Immature natural killer cell (primary cell): Measurements from ENCODE around the gene SUSD5. TPM values are rescaled to one million over a fixed set of nuclear protein-coding genes. Genes with fewer than 3 reads are reported as not detected.

Experiments
- DNase-seq, 3 donors: peaks; one replicate each; pipeline ENCODE4 v3.0.0; 2022; ENCODE audit warnings: mixed read lengths in 1 of 3
- H3K27ac Mint-ChIP-seq, 6 donors: one replicate each; pipeline ENCODE4 v1.8.0; 2020; ENCODE audit warnings: mixed read lengths in 6 of 6, mild to moderate bottlenecking in 5 of 6, inconsistent platforms in 4 of 6, moderate library complexity in 3 of 6
- H3K27me3 Mint-ChIP-seq, 3 donors: one replicate each; pipeline ENCODE4 v1.8.0; 2020 to 2021; ENCODE audit warnings: low read depth in 3 of 3, mild to moderate bottlenecking in 3 of 3, mixed read lengths in 3 of 3, moderate library complexity in 3 of 3, inconsistent platforms in 1 of 3
- H3K36me3 Mint-ChIP-seq, 3 donors: one replicate each; pipeline ENCODE4 v1.8.0; 2020; ENCODE audit warnings: mixed read lengths in 3 of 3, inconsistent platforms in 2 of 3, mild to moderate bottlenecking in 2 of 3
- H3K4me1 Mint-ChIP-seq, 2 donors: one replicate each; pipeline ENCODE4 v1.8.0; 2020; ENCODE audit warnings: inconsistent platforms in 2 of 2, mild to moderate bottlenecking in 2 of 2, mixed read lengths in 2 of 2, moderate library complexity in 1 of 2
- H3K4me3 Mint-ChIP-seq, 5 donors: one replicate each; pipeline ENCODE4 v1.8.0; 2020; ENCODE audit warnings: mild to moderate bottlenecking in 5 of 5, mixed read lengths in 5 of 5, inconsistent platforms in 3 of 5, moderate library complexity in 3 of 5
- H3K9me3 Mint-ChIP-seq, 6 donors: one replicate each; pipeline ENCODE4 v1.8.0; 2020; ENCODE audit warnings: mild to moderate bottlenecking in 6 of 6, mixed read lengths in 6 of 6, inconsistent platforms in 4 of 6, moderate library complexity in 3 of 6
- polyA plus RNA-seq, 3 donors: library from polyadenylated mRNA; unstranded; fragments of 300-500 nt; fragmentation: Illumina TruSeq; gene quantifications; one replicate each; pipeline ENCODE4 v1.2.3, GENCODE V29; 2021

SUSD5 gene
- polyA plus RNA-seq, 3 donors from 2014 or later: not detected

- H3K9me3 Mint-ChIP-seq: no peaks in the 10 kb centered on the region
- no peak overlapping the region for H3K4me3 Mint-ChIP-seq
- no peaks in the 10 kb centered on the region for H3K27me3 Mint-ChIP-seq
- no peak for DNase-seq
- H3K4me1 Mint-ChIP-seq: peaks cover 12 to 15% of the 10 kb centered on the region in 2 donors
- H3K36me3 Mint-ChIP-seq: peaks cover 22 to 55% (median 37%) of the 10 kb centered on the region in 3 donors
- H3K27ac Mint-ChIP-seq: peak overlapping the region in 1 of 6 donors; percentile 27
These were observed 80.9 kb downstream of the SUSD5 start for GRCh38 chr3:33137691-33138090.

GRCh38 chr3:33134026-33134625 is 84.5 kb downstream of the SUSD5 start:
- H3K4me3 Mint-ChIP-seq: no peak overlapping the region
- no peak for DNase-seq
- H3K27me3 Mint-ChIP-seq: no peaks in the 10 kb centered on the region
- no peak overlapping the region for H3K27ac Mint-ChIP-seq
- peaks cover 0 to 5% of the 10 kb centered on the region in 2 donors for H3K4me1 Mint-ChIP-seq
- H3K36me3 Mint-ChIP-seq: peaks cover 26 to 43% (median 28%) of the 10 kb centered on the region in 3 donors
- no peaks in the 10 kb centered on the region for H3K9me3 Mint-ChIP-seq

- Mint-ChIP-seq H3K9me3 (no peaks in the 10 kb centered on the region), H3K27me3 (no peaks in the 10 kb centered on the region), H3K36me3 (peaks cover 24 to 38% (median 26%) of the 10 kb centered on the region in 3 donors), H3K4me3 (no peak overlapping the region), H3K27ac (no peak overlapping the region), H3K4me1 (peaks cover 0 to 5% of the 10 kb centered on the region in 2 donors)
- no peak for DNase-seq
These were observed 86.6 kb downstream of the SUSD5 start for GRCh38 chr3:33132019-33132360.

GRCh38 chr3:33131331-33132018 is 87.1 kb downstream of the SUSD5 start:
- DNase-seq: peak; percentile 18 to 32 (median 26)
- H3K4me1 Mint-ChIP-seq: peaks cover 0 to 5% of the 10 kb centered on the region in 2 donors
- H3K27ac Mint-ChIP-seq: no peak overlapping the region

DNA sequence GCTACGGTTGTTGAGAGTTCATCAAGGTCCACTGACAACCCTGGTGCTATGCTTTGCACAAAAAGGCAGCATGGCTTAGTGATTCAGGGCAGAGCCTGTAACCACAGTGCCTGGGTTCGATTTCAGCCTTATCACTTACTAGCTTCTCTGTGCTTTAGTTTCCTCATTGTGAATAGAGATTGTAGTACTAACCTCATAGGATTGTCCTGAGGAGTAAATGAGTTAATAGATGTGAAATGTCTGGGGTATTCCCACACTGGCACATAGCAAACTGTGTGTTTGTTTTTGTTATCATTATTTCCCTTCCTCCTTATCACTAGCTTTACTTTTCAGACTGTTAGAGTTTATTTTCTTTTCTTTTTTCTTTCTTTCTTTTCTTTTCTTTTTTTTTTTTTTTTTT is 88.5 kb downstream of the SUSD5 start:
- H3K4me3 Mint-ChIP-seq: no peak overlapping the region
- no peaks in the 10 kb centered on the region for H3K27me3 Mint-ChIP-seq
- peaks cover 26 to 42% (median 26%) of the 10 kb centered on the region in 3 donors for H3K36me3 Mint-ChIP-seq

More at GRCh38 chr3:33131331-33132018, 87.1 kb downstream of the SUSD5 start:
- H3K36me3 Mint-ChIP-seq: peaks cover 22 to 39% (median 24%) of the 10 kb centered on the region in 3 donors
- H3K27me3 Mint-ChIP-seq: no peaks in the 10 kb centered on the region
- no peaks in the 10 kb centered on the region for H3K9me3 Mint-ChIP-seq
- no peak overlapping the region for H3K4me3 Mint-ChIP-seq

DNA sequence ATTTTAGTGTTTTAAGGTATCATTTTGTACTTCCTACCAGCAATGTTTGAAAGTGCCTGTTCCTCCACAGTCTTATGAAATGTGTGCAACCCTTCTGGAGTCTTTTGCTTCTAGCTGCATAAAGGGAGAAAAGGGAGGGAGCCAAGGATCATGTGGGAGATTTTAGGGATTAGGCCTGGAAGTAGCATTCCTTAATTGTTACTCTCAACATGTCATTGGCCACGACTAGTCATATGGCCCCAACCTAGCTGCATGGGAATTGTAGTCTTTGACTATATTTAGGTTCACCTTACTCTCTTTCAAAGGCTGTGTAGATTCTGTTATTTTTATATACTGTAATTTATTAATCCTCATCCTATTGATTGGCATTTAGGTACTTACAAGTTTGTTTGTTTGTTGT is 89.9 kb downstream of the SUSD5 start:
- DNase-seq: no peak
- H3K36me3 Mint-ChIP-seq: peaks cover 15 to 42% (median 15%) of the 10 kb centered on the region in 3 donors
- no peak overlapping the region for H3K4me3 Mint-ChIP-seq
- no peaks in the 10 kb centered on the region for H3K9me3 Mint-ChIP-seq
- no peak overlapping the region for H3K27ac Mint-ChIP-seq
- peaks cover 0 to 5% of the 10 kb centered on the region in 2 donors for H3K4me1 Mint-ChIP-seq
- H3K27me3 Mint-ChIP-seq: no peaks in the 10 kb centered on the region

More for the DNA sequence above, 88.5 kb downstream of the SUSD5 start:
- H3K9me3 Mint-ChIP-seq: no peaks in the 10 kb centered on the region
- H3K4me1 Mint-ChIP-seq: peaks cover 0 to 5% of the 10 kb centered on the region in 2 donors
- no peak for DNase-seq
- no peak overlapping the region for H3K27ac Mint-ChIP-seq

GRCh38 chr3:33125840-33126239 is 92.8 kb downstream of the SUSD5 start:
- peak overlapping the region in 1 of 6 donors; percentile 29 for H3K27ac Mint-ChIP-seq
- no peak overlapping the region for H3K4me3 Mint-ChIP-seq
- DNase-seq: no peak
- peaks cover 11 to 38% (median 28%) of the 10 kb centered on the region in 3 donors for H3K36me3 Mint-ChIP-seq
- no peaks in the 10 kb centered on the region for H3K9me3 Mint-ChIP-seq
- H3K4me1 Mint-ChIP-seq: no peaks in the 10 kb centered on the region
- peaks cover 0 to 2% (median 0%) of the 10 kb centered on the region in 3 donors for H3K27me3 Mint-ChIP-seq

DNA sequence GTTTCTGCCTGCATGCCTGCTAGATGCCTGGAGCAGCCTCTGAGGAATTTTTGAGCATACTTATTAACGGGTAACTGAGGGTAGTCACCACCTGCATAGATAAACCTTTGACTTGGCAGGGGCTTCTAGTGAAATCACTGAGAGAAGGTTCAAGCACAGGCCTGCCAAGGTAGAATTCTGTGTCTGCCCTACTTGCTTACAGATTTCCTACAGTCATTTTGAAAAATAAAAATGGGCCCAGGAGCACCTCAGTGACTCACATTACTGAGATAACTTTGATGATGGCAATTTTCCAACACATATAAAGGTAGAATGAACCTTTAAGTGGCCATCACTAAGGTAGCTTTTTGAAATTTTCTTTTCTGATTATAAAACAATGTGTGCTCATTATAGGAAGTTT is 94.0 kb downstream of the SUSD5 start:
- Mint-ChIP-seq H3K9me3 (no peaks in the 10 kb centered on the region), H3K27ac (no peak overlapping the region)

GRCh38 chr3:33122991-33123390 is 95.6 kb downstream of the SUSD5 start:
- H3K27me3 Mint-ChIP-seq: peaks cover 0 to 2% (median 0%) of the 10 kb centered on the region in 3 donors

More for the DNA sequence above, 94.0 kb downstream of the SUSD5 start:
- Mint-ChIP-seq H3K36me3 (peaks cover 11 to 46% (median 33%) of the 10 kb centered on the region in 3 donors), H3K27me3 (peaks cover 0 to 2% (median 0%) of the 10 kb centered on the region in 3 donors), H3K4me1 (no peaks in the 10 kb centered on the region), H3K4me3 (no peak overlapping the region)
- no peak for DNase-seq

DNA sequence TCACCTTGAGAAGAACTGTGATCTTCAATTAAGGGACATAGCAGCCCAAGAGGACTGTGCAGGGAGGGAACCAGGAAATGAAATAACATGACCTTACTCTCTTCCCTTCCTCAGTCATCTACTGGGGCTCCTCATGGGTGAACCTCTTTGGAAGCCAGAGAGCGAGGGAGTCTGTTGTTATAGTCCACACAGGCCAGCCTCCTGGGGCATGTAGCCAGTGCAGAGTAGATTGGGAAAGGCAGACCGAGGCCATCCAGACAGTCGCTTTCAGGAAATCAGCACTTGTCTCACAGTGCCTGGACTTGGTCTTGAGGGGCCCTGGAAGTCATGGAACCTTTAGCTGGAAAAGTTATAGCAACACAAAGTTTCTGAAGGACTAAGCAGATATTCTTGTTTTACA is 98.7 kb downstream of the SUSD5 start:
- DNase-seq: no peak
- Mint-ChIP-seq H3K36me3 (peaks cover 5 to 29% (median 21%) of the 10 kb centered on the region in 3 donors), H3K27me3 (peaks cover 0 to 2% (median 0%) of the 10 kb centered on the region in 3 donors), H3K4me1 (peaks cover 9 to 15% of the 10 kb centered on the region in 2 donors), H3K4me3 (no peak overlapping the region), H3K27ac (no peak overlapping the region), H3K9me3 (no peaks in the 10 kb centered on the region)

More at GRCh38 chr3:33122991-33123390, 95.6 kb downstream of the SUSD5 start:
- Mint-ChIP-seq H3K4me3 (no peak overlapping the region), H3K4me1 (no peaks in the 10 kb centered on the region), H3K36me3 (peaks cover 11 to 48% (median 33%) of the 10 kb centered on the region in 3 donors), H3K27ac (no peak overlapping the region), H3K9me3 (no peaks in the 10 kb centered on the region)
- no peak for DNase-seq

- no peak for DNase-seq
- Mint-ChIP-seq H3K36me3 (peaks cover 5 to 13% (median 12%) of the 10 kb centered on the region in 3 donors), H3K27me3 (peaks cover 0 to 2% (median 2%) of the 10 kb centered on the region in 3 donors), H3K4me3 (no peak overlapping the region), H3K4me1 (peaks cover 23 to 33% of the 10 kb centered on the region in 2 donors), H3K27ac (no peak overlapping the region), H3K9me3 (no peaks in the 10 kb centered on the region)
These were observed 101.1 kb downstream of the SUSD5 start for GRCh38 chr3:33117461-33117860.

DNA sequence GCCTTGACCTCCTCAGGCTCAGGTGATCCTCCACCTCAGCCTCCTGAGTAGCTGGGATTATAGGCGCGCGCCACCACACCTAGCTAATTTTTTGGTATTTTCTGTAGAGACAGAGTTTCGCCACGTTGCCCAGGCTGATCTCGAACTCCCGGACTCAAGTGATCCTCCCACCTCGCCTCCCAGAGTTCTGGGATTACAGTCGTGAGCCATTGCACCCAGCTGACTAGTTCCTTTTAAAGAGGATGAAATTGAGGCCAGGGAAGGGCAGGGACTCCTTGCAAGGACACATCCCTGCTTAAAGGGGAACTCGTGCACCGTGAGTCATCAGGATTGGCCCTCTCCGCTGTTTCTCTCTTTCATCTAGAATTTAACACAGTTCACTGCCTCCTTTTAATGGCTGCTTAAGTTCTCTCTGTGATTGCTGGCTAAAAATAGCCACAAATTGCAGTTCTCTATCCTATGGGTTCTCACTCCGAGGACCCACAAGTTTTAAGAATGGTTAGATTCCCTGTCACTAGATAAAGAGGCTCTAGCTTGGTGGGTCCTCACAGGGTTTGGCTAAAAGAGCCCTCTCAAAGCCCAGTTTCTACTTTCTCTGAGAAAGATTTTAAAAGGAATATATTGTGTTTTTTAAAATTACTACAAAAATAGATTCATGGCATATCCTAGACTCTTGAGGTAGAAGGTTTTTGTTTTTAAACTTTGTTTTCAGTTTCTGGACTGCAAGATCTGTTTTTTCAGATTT is 103.4 kb downstream of the SUSD5 start:
- H3K4me1 Mint-ChIP-seq: peaks cover 24 to 41% of the 10 kb centered on the region in 2 donors
- H3K27me3 Mint-ChIP-seq: peaks cover 0 to 2% (median 0%) of the 10 kb centered on the region in 3 donors
- DNase-seq: no peak
- peak overlapping the region; percentile 54 to 88 (median 88) for H3K4me3 Mint-ChIP-seq
- H3K36me3 Mint-ChIP-seq: peaks cover 0 to 5% (median 0%) of the 10 kb centered on the region in 3 donors
- no peaks in the 10 kb centered on the region for H3K9me3 Mint-ChIP-seq
- peak overlapping the region in 4 of 6 donors; percentile 62 to 84 (median 70) for H3K27ac Mint-ChIP-seq

GRCh38 chr3:33114622-33115023 is 104.0 kb downstream of the SUSD5 start:
- peaks cover 24 to 41% of the 10 kb centered on the region in 2 donors for H3K4me1 Mint-ChIP-seq
- H3K9me3 Mint-ChIP-seq: no peaks in the 10 kb centered on the region

More at GRCh38 chr3:33114622-33115023, 104.0 kb downstream of the SUSD5 start:
- Mint-ChIP-seq H3K4me3 (peak overlapping the region; percentile 87 to 88 (median 88)), H3K36me3 (peaks cover 0 to 3% (median 0%) of the 10 kb centered on the region in 3 donors), H3K27me3 (peaks cover 0 to 3% (median 2%) of the 10 kb centered on the region in 3 donors), H3K27ac (peak overlapping the region in 5 of 6 donors; percentile 73 to 87 (median 77))
- DNase-seq: no peak
